ENCODE results near the gene PDE1C.

Gene PDE1C

GRCh38 chr7:31935124-31936054 is 134.8 kb downstream of the PDE1C start:
- Histone ChIP-seq H3K4me2 (ENCODE audit: low read length) (no peak overlapping the region), H3K79me2 (no peaks in the 10 kb centered on the region), H3K27me3 (ENCODE audit: control insufficient read depth, insufficient read depth, low read length) (no peaks in the 10 kb centered on the region), H3K9me3 (ENCODE audit: control insufficient read depth, low read length) (no peaks in the 10 kb centered on the region), H3K4me3 (ENCODE audit: low read depth, low read length) (no peak overlapping the region), H3K9ac (no peak overlapping the region), H3K36me3 (ENCODE audit: control insufficient read depth, insufficient read depth, low read length) (no peaks in the 10 kb centered on the region), H2AFZ (no peak overlapping the region), H3K27ac (no peak overlapping the region), H3K4me1 (no peaks in the 10 kb centered on the region)
- no peak for TF ChIP-seq CTCF (IDR thresholded peaks at IDR 0.05)

GRCh38 chr7:31934551-31934950 is 135.7 kb downstream of the PDE1C start:
- Histone ChIP-seq H3K4me1 (no peaks in the 10 kb centered on the region), H3K27me3 (ENCODE audit: control insufficient read depth, insufficient read depth, low read length) (no peaks in the 10 kb centered on the region), H3K79me2 (no peaks in the 10 kb centered on the region), H3K9me3 (ENCODE audit: control insufficient read depth, low read length) (no peaks in the 10 kb centered on the region), H3K36me3 (ENCODE audit: control insufficient read depth, insufficient read depth, low read length) (no peaks in the 10 kb centered on the region), H3K27ac (no peak overlapping the region), H3K4me3 (ENCODE audit: low read depth, low read length) (no peak overlapping the region), H3K4me2 (ENCODE audit: low read length) (no peak overlapping the region), H3K9ac (no peak overlapping the region), H2AFZ (no peak overlapping the region)
- TF ChIP-seq CTCF (IDR thresholded peaks at IDR 0.05): no peak

GRCh38 chr7:31933481-31933880 is 136.7 kb downstream of the PDE1C start:
- Histone ChIP-seq H3K27ac (no peak overlapping the region), H3K36me3 (ENCODE audit: control insufficient read depth, insufficient read depth, low read length) (no peaks in the 10 kb centered on the region), H2AFZ (no peak overlapping the region), H3K4me1 (no peaks in the 10 kb centered on the region), H3K79me2 (no peaks in the 10 kb centered on the region), H3K4me3 (ENCODE audit: low read depth, low read length) (no peak overlapping the region), H3K4me2 (ENCODE audit: low read length) (no peak overlapping the region), H3K9me3 (ENCODE audit: control insufficient read depth, low read length) (no peaks in the 10 kb centered on the region), H3K9ac (no peak overlapping the region), H3K27me3 (ENCODE audit: control insufficient read depth, insufficient read depth, low read length) (no peaks in the 10 kb centered on the region)
- TF ChIP-seq CTCF (IDR thresholded peaks at IDR 0.05): no peak

GRCh38 chr7:31926991-31927584 is 143.1 kb downstream of the PDE1C start:
- no peaks in the 10 kb centered on the region for H3K36me3 ChIP-seq (ENCODE audit: control insufficient read depth, insufficient read depth, low read length)
- no peak overlapping the region for H3K4me3 ChIP-seq (ENCODE audit: low read depth, low read length)
- H3K27ac ChIP-seq: no peak overlapping the region
- H3K9me3 ChIP-seq (ENCODE audit: control insufficient read depth, low read length): no peaks in the 10 kb centered on the region
- TF ChIP-seq CTCF (IDR thresholded peaks at IDR 0.05): no peak
- H3K27me3 ChIP-seq (ENCODE audit: control insufficient read depth, insufficient read depth, low read length): no peaks in the 10 kb centered on the region
- no peaks in the 10 kb centered on the region for H3K4me1 ChIP-seq
- H3K4me2 ChIP-seq (ENCODE audit: low read length): no peak overlapping the region
- H3K9ac ChIP-seq: no peak overlapping the region
- no peaks in the 10 kb centered on the region for H3K79me2 ChIP-seq
- no peak overlapping the region for H2AFZ ChIP-seq
